GM08714 (cell line): Measurements from ENCODE around the gene IL1RAPL2.
"Not testable (repeated sequence)": the region's sequence is repeated elsewhere in the genome, so short reads cannot be mapped to it uniquely, and the experiment has no call there.

Experiments
- H3K4me3 ChIP-seq: fragments of 200-500 bp; sonication (Bioruptor generic); 2 replicates; pipeline ENCODE4 v1.5.1; 2014; ENCODE audit warnings: mild to moderate bottlenecking, low read length, inconsistent platforms
- ZNF274 ChIP-seq: IDR thresholded peaks from 2 replicates; pipeline ENCODE4 v1.6.1; 2012; ENCODE audit warnings: mild to moderate bottlenecking, low read depth, low read length

IL1RAPL2 gene

GRCh38 chrX:104863466-104863865 is 297.5 kb downstream of the IL1RAPL2 start:
- no peak overlapping the region for H3K4me3 ChIP-seq
- TF ChIP-seq ZNF274 = no peak

GRCh38 chrX:104864296-104864695 is 298.3 kb downstream of the IL1RAPL2 start:
- TF ChIP-seq ZNF274 = no peak
- no peak overlapping the region for H3K4me3 ChIP-seq

- no peak overlapping the region for H3K4me3 ChIP-seq
- no peak for TF ChIP-seq ZNF274
Observed at GRCh38 chrX:104877504-104877903, 311.5 kb downstream of the IL1RAPL2 start.

- no peak overlapping the region for H3K4me3 ChIP-seq
- no peak for TF ChIP-seq ZNF274
Observed at GRCh38 chrX:104902070-104902469, 336.1 kb downstream of the IL1RAPL2 start.

GRCh38 chrX:104909694-104910093 is 343.7 kb downstream of the IL1RAPL2 start:
- not testable (repeated sequence) for H3K4me3 ChIP-seq

GRCh38 chrX:104913348-104913747 is 347.3 kb downstream of the IL1RAPL2 start:
- no peak overlapping the region for H3K4me3 ChIP-seq
- no peak for TF ChIP-seq ZNF274

GRCh38 chrX:104914686-104915085 is 348.7 kb downstream of the IL1RAPL2 start:
- H3K4me3 ChIP-seq = not testable (repeated sequence)

GRCh38 chrX:104918122-104918521 is 352.1 kb downstream of the IL1RAPL2 start:
- no peak for TF ChIP-seq ZNF274
- no peak overlapping the region for H3K4me3 ChIP-seq

- no peak for TF ChIP-seq ZNF274
- H3K4me3 ChIP-seq = no peak overlapping the region
Observed at GRCh38 chrX:104921584-104922205, 355.7 kb downstream of the IL1RAPL2 start.

- TF ChIP-seq ZNF274 = no peak
- no peak overlapping the region for H3K4me3 ChIP-seq
Observed at GRCh38 chrX:104922206-104922621, 356.2 kb downstream of the IL1RAPL2 start.

- TF ChIP-seq ZNF274 = no peak
Observed at GRCh38 chrX:104929324-104929723, 363.3 kb downstream of the IL1RAPL2 start.

GRCh38 chrX:104935581-104935980 is 369.6 kb downstream of the IL1RAPL2 start:
- no peak overlapping the region for H3K4me3 ChIP-seq
- TF ChIP-seq ZNF274 = no peak

More at GRCh38 chrX:104929324-104929723, 363.3 kb downstream of the IL1RAPL2 start:
- H3K4me3 ChIP-seq = no peak overlapping the region

- TF ChIP-seq ZNF274 = no peak
- H3K4me3 ChIP-seq = no peak overlapping the region
Observed at GRCh38 chrX:104953251-104953650, 387.3 kb downstream of the IL1RAPL2 start.

- TF ChIP-seq ZNF274 = no peak
- H3K4me3 ChIP-seq = no peak overlapping the region
Observed at GRCh38 chrX:104961926-104962325, 395.9 kb downstream of the IL1RAPL2 start.

- no peak overlapping the region for H3K4me3 ChIP-seq
- no peak for TF ChIP-seq ZNF274
Observed at GRCh38 chrX:104968241-104968640, 402.2 kb downstream of the IL1RAPL2 start.

- no peak for TF ChIP-seq ZNF274
Observed at GRCh38 chrX:104972737-104973136, 406.7 kb downstream of the IL1RAPL2 start.

More at GRCh38 chrX:104972737-104973136, 406.7 kb downstream of the IL1RAPL2 start:
- H3K4me3 ChIP-seq = no peak overlapping the region
